Right lobe of liver (tissue), 4 donors: ENCODE data around the gene FUOM.

Experiments used
- POLR2A ChIP-seq: fragments of 450-650 bp; IDR thresholded peaks from one replicate; pipeline ENCODE4 v1.6.1; 2017; ENCODE audit warnings: antibody characterized with exemption, mild to moderate bottlenecking
- TF ChIP-seq, protein P1 (sequence below), 4 donors: fragments of 200-600 bp in 3 of 4; fragments of 450-650 bp in 1 of 4; IDR thresholded peaks; one replicate each; pipeline versions ENCODE4 v1.5.1 to v1.8.0; 2016 to 2022; ENCODE audit warnings: antibody characterized with exemption in 4 of 4, mild to moderate bottlenecking in 2 of 4
- donor health status: DM: no; HTN: no; CAD: no.
- donor health status: DM: no; HTN: no; CAD: no.
- donor health status: DM: no; HTN: yes; CAD: no.

- no peak for TF ChIP-seq POLR2A
- TF ChIP-seq, protein P1, sequence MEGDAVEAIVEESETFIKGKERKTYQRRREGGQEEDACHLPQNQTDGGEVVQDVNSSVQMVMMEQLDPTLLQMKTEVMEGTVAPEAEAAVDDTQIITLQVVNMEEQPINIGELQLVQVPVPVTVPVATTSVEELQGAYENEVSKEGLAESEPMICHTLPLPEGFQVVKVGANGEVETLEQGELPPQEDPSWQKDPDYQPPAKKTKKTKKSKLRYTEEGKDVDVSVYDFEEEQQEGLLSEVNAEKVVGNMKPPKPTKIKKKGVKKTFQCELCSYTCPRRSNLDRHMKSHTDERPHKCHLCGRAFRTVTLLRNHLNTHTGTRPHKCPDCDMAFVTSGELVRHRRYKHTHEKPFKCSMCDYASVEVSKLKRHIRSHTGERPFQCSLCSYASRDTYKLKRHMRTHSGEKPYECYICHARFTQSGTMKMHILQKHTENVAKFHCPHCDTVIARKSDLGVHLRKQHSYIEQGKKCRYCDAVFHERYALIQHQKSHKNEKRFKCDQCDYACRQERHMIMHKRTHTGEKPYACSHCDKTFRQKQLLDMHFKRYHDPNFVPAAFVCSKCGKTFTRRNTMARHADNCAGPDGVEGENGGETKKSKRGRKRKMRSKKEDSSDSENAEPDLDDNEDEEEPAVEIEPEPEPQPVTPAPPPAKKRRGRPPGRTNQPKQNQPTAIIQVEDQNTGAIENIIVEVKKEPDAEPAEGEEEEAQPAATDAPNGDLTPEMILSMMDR (IDR thresholded peaks at IDR 0.05), result no peak
Observed at GRCh38 chr10:133391249-133391635, 33.4 kb upstream of the FUOM start.
